ENCODE data around the gene SLC22A23.

Gene SLC22A23

GRCh38 chr6:3444276-3445088, 12.4 kb downstream of the SLC22A23 start:
- FAIRE-seq, result no peak

GRCh38 chr6:3443221-3443515, 13.7 kb downstream of the SLC22A23 start:
- FAIRE-seq, result no peak

GRCh38 chr6:3442431-3443220, 14.2 kb downstream of the SLC22A23 start:
- FAIRE-seq, result no peak

- FAIRE-seq, result no peak
Observed at GRCh38 chr6:3440911-3441310, 15.9 kb downstream of the SLC22A23 start.

GRCh38 chr6:3439961-3440360, 16.9 kb downstream of the SLC22A23 start:
- no peak for FAIRE-seq

- FAIRE-seq, result no peak
Observed at GRCh38 chr6:3438190-3439167, 18.4 kb downstream of the SLC22A23 start.

GRCh38 chr6:3433005-3433404, 23.8 kb downstream of the SLC22A23 start:
- no peak for FAIRE-seq

- FAIRE-seq, result no peak
Observed at GRCh38 chr6:3432416-3432815, 24.4 kb downstream of the SLC22A23 start.

- no peak for FAIRE-seq
Observed at GRCh38 chr6:3431994-3432393, 24.9 kb downstream of the SLC22A23 start.

GRCh38 chr6:3429211-3429610, 27.6 kb downstream of the SLC22A23 start:
- FAIRE-seq, result no peak

GRCh38 chr6:3428700-3429099, 28.1 kb downstream of the SLC22A23 start:
- no peak for FAIRE-seq

GRCh38 chr6:3428247-3428646, 28.6 kb downstream of the SLC22A23 start:
- FAIRE-seq, result no peak

GRCh38 chr6:3427687-3428085, 29.2 kb downstream of the SLC22A23 start:
- no peak for FAIRE-seq

- FAIRE-seq, result no peak
Observed at GRCh38 chr6:3426927-3427686, 29.7 kb downstream of the SLC22A23 start.

GRCh38 chr6:3426091-3426926, 30.5 kb downstream of the SLC22A23 start:
- FAIRE-seq, result no peak

GRCh38 chr6:3425574-3425973, 31.3 kb downstream of the SLC22A23 start:
- FAIRE-seq, result no peak

- FAIRE-seq, result no peak
Observed at GRCh38 chr6:3424185-3424927, 32.5 kb downstream of the SLC22A23 start.

- no peak for FAIRE-seq
Observed at GRCh38 chr6:3423439-3424184, 33.2 kb downstream of the SLC22A23 start.

- no peak for FAIRE-seq
Observed at GRCh38 chr6:3422435-3423070, 34.3 kb downstream of the SLC22A23 start.
